ENCODE results near the gene ZBTB16.

ZBTB16 gene

GRCh38 chr11:114188851-114189570, 129.5 kb downstream of the ZBTB16 start:
- no peak for DNase-seq (ENCODE audit: low spot score)

DNA sequence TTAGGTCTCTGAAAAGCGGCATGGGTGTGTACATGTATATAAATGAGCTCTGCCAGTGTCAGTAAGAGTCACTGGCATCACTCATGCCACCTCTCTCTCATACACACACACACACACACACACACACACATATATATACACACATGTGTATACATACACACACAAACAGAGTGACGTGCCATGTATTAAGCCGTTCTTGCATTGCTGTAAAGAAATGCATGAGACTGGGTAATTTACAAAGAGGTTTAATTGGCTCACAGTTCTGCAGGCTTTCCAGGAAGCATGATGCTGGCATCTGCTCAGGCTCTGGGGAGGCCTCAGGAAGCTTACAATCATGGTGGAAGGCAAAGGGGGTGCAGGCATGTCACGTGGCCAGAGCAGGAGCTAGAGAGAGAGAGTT, 131.1 kb downstream of the ZBTB16 start:
- DNase-seq (ENCODE audit: low spot score), result no peak

GRCh38 chr11:114191893-114192292, 132.4 kb downstream of the ZBTB16 start:
- DNase-seq (ENCODE audit: low spot score), result no peak

GRCh38 chr11:114192841-114193389, 133.4 kb downstream of the ZBTB16 start:
- no peak for DNase-seq (ENCODE audit: low spot score)

GRCh38 chr11:114193730-114194679, 134.5 kb downstream of the ZBTB16 start:
- no peak for DNase-seq (ENCODE audit: low spot score)

DNA sequence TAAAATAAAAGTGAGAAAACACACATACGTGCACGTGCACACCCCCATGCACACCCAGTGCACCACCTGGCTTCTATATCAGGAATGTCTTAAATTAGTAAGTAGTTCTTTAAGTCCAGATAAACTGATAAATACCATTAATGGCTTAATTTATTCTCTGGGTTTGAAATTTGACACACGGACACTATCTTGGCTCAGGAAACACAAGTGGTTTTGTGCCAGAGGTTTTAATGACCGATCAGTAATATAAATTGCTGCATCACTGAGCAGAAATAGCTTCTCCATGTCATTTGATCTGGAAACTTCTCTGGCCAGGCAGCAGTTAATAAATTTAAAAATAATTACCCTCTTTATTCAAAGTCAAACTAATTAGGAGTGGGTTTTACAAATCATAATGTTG, 135.2 kb downstream of the ZBTB16 start:
- no peak for DNase-seq (ENCODE audit: low spot score)

- no peak for DNase-seq (ENCODE audit: low spot score)
Measured at GRCh38 chr11:114195151-114195550, 135.6 kb downstream of the ZBTB16 start.

DNA sequence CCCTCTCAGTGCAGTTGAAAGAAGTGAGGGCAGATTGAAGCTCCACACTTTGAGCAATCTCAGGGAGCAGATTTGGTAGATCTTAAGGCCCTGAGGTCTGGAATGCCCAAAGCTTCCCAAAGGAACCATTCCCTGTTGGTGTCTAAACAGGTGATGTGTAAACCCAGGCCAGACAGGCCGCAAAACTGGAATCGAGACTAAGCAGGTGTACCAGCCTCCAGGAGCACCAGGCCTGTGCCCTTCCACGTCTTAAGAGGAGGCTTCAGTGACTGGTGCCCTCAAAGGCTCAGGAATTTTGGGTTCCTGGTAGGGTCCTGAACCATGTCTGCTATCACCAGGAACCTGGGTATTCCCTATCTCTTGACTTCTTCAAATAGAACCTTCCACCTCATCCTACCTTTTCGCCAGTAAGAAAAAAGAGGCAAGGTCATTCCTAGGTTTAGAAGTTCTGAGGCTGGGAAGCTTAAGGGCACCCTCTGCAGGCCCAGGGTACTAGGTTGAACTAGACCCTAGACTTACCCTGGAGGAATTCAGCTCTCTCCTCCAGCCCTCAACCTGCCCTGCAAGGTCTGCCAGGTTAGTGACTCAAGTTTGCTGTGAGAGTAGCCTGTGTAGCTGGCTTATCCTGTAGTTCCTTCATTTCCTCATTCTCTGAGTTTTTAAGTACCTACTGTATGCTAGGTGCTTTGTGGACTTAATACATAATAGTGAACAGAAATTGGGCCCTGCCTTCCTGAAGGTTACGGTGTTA, 136.6 kb downstream of the ZBTB16 start:
- DNase-seq (ENCODE audit: low spot score), result peak; percentile 31

GRCh38 chr11:114196997-114197703, 137.6 kb downstream of the ZBTB16 start:
- no peak for DNase-seq (ENCODE audit: low spot score)

- no peak for DNase-seq (ENCODE audit: low spot score)
Measured at GRCh38 chr11:114197799-114198500, 138.4 kb downstream of the ZBTB16 start.

DNA sequence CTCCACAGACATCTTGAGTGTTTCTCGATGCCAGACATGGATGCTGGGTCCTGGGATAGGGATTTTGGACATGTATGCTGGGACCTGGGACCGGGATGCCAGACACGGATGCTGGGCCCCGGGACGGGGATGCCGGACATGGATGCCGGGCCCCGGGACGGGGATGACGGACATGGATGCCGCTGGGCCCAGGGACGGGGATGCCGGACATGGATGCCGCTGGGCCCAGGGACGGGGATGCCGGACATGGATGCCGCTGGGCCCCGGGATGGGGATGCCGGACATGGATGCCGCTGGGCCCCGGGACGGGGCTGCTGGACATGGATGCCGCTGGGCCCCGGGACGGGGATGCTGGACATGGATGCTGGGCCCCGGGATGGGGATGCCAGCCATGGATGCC, 139.5 kb downstream of the ZBTB16 start:
- DNase-seq (ENCODE audit: low spot score), result no peak

DNA sequence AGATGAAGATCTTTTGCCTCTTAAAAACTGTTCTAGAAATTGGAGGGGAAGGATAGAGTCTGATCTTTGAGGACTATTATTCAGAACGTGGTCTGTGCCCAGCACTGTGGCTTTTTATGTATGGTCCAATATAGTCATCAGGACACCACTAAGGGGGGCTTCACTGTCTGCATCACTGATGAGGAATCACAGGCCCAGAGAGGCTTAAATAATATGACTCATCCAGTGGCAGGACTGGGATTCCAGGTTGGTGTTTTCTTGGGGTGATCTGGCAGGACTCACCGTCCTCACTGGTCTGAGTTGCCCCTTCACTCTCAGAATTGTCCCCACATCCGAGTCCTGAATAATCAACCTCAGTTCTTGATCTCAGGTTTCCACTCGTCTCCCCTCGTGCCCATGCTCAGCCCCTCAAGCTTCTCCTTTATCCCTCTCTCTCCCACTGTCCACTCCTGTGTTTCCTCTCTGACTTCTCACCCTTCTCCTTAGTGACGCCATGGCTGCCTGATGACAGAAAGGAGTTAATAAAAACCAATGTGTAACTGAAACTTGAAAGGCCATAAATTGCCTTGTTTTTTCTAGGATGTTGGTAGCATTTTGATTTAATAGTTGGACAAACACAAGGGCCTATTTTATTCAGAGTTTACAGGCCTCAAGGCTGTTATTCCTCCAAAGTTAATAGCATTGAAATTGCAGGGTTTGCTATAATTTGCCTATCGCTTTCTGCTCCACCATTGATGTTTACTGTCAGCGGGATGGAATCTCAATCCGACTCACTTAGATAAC, 141.0 kb downstream of the ZBTB16 start:
- no peak for DNase-seq (ENCODE audit: low spot score)

DNA sequence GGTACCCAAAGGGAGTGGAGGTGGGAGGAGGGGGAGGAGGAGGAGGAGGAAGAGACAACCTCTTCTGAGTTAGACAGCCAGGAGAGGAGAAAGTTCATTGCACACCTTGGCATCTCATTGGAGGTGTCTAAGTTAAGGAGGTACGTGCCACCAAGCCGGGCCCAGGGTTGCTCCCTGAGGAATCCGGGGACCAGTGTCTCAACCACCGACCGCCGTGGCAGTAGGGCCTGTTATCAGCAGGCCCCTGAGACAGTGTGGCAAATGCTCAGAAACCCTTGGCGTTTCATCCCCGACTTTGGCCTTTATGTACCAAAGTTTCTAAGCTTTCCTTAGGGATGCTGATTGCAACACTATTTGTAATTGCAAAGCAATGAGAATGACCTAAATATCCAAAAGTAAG, 141.7 kb downstream of the ZBTB16 start:
- DNase-seq (ENCODE audit: low spot score), result no peak

- DNase-seq (ENCODE audit: low spot score), result no peak
Measured at GRCh38 chr11:114202011-114202609, 142.6 kb downstream of the ZBTB16 start.

GRCh38 chr11:114207096-114207495, 147.6 kb downstream of the ZBTB16 start:
- DNase-seq (ENCODE audit: low spot score), result no peak

- no peak for DNase-seq (ENCODE audit: low spot score)
Measured at GRCh38 chr11:114208377-114208776, 148.9 kb downstream of the ZBTB16 start.

GRCh38 chr11:114209343-114209742, 149.8 kb downstream of the ZBTB16 start:
- DNase-seq (ENCODE audit: low spot score), result no peak

- DNase-seq (ENCODE audit: low spot score), result peak; percentile 33
Measured at GRCh38 chr11:114209904-114210303, 150.4 kb downstream of the ZBTB16 start.

DNA sequence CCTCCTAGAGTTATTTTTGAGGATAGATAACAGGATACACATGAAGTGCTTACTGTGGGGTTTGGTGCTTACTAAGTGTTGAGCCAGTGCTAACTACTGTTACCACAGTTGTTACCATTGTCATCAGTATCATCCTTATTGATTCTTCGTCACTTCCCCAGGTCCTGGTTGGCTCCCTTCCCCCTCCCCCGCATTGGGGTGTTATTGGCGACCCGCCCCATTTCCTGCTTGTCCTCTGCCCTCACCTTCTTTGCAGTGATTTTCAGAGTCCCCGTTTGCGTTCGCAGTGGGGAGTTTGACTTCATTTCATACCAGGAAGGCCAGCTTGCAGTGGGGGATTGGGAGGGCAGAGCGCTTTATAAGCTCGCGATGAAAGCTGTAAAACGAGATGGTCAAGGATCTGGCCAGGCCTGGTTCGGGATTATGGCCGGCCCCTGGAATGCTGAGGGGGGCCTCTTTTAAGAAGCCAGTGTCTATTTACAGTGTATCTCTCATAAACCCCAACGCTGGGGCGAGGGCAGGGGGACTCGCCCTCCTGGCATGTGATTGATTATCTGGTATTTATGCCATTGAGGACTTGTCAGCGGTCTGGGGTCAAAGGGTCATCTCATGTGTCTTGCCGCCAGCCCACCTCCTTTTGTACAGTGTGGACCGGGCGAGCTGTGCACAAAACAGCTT, 152.1 kb downstream of the ZBTB16 start:
- no peak for DNase-seq (ENCODE audit: low spot score)
